K562 (cell line): ENCODE data around the gene SCAMP3. TPM values are rescaled to one million over a fixed set of nuclear protein-coding genes. Genes with fewer than 3 reads are reported as not detected.

Source experiments
- ARHGAP35 ChIP-seq: fragments of 450-650 bp; IDR thresholded peaks from 2 replicates; pipeline ENCODE4 v1.6.1; 2018; ENCODE audit not compliant: partially characterized antibody
- CEBPG ChIP-seq, 3 experiments: fragments of 200-800 bp in 1 of 3; sonication (Bioruptor generic) in 1 of 3; sonication (generic) in 1 of 3; formaldehyde crosslinking in 1 of 3; IDR thresholded peaks in 2 of 3; conservative IDR thresholded peaks in 1 of 3; 2 replicates each; pipeline versions ENCODE4 v1.6.1 to v1.8.0; 2016 to 2022; ENCODE audit warnings: missing compliant biosample characterization in 2 of 3, missing genetic modification characterization in 2 of 3, mild to moderate bottlenecking in 1 of 3, missing genetic modification reagents in 1 of 3
- CEBPZ ChIP-seq: fragments of 150-350 bp; IDR thresholded peaks from 2 replicates; pipeline ENCODE4 v1.6.1; 2014; ENCODE audit warnings: low read depth, mild to moderate bottlenecking, low read length, borderline replicate concordance
- HOXB6 ChIP-seq: fragments of 250-450 bp; sonication (Bioruptor Pico); IDR thresholded peaks from 2 replicates; pipeline ENCODE4 v1.5.1; 2022; ENCODE audit warnings: mild to moderate bottlenecking, borderline replicate concordance
- L3MBTL2 ChIP-seq: fragments of 450-650 bp; IDR thresholded peaks from 2 replicates; pipeline ENCODE4 v1.6.1; 2016; ENCODE audit warnings: mild to moderate bottlenecking, moderate library complexity
- MECOM ChIP-seq: fragments of 250-450 bp; sonication (Bioruptor Pico); IDR thresholded peaks from 2 replicates; pipeline ENCODE4 v1.8.0; 2022; ENCODE audit warnings: inconsistent platforms
- MNT ChIP-seq, 2 experiments: fragments of 450-650 bp; conservative IDR thresholded peaks; 2 replicates each; pipeline ENCODE4 v1.6.1; 2017; ENCODE audit warnings: mild to moderate bottlenecking in 2 of 2, moderate library complexity in 2 of 2
- SREBF1 ChIP-seq: fragments of 150-350 bp; IDR thresholded peaks from 2 replicates; pipeline ENCODE4 v1.6.1; 2014; ENCODE audit warnings: antibody characterized with exemption, low read depth, low read length, borderline replicate concordance
- TRIM28 ChIP-seq: fragments of 450-650 bp; IDR thresholded peaks from 2 replicates; pipeline ENCODE4 v1.6.1; 2017
- ZBTB40 ChIP-seq, 2 experiments: fragments of 450-650 bp in 1 of 2; sonication (generic) in 1 of 2; formaldehyde crosslinking in 1 of 2; IDR thresholded peaks; 2 replicates each; pipeline versions ENCODE4 v1.7.1 to v1.9.0; 2016 to 2022; ENCODE audit warnings: inconsistent platforms in 1 of 2, mild to moderate bottlenecking in 1 of 2, missing genetic modification reagents in 1 of 2
- ZC3H8 ChIP-seq: fragments of 450-650 bp; IDR thresholded peaks from 2 replicates; pipeline ENCODE4 v1.6.1; 2017
- ZNF444 ChIP-seq: fragments of 250-450 bp; sonication (Bioruptor Pico); IDR thresholded peaks from 2 replicates; pipeline ENCODE4 v1.4.0; 2020; ENCODE audit warnings: mild to moderate bottlenecking, moderate library complexity
- ZNF551 ChIP-seq: fragments of 250-450 bp; sonication (Bioruptor Pico); IDR thresholded peaks from 2 replicates; pipeline ENCODE4 v1.5.0; 2021; ENCODE audit warnings: mild to moderate bottlenecking, moderate library complexity
- ZNF717 ChIP-seq: fragments of 250-450 bp; sonication (Bioruptor Pico); IDR thresholded peaks from 2 replicates; pipeline ENCODE4 v1.5.0; 2021
- polyA plus RNA-seq, 8 experiments: library from polyadenylated mRNA; depleted of rRNA in 4 of 8; stranded (reverse) in 5 of 8; unstranded in 3 of 8; fragments of >200 nt; fragmentation: Nextera tagmentation in 2 of 8; fragmentation: Illumina TruSeq in 1 of 8; extraction: Ambion mirVana in 2 of 8; extraction: Trizol in 1 of 8; gene quantifications; 2 replicates each; pipeline versions ENCODE4 v1.2.1 to v1.2.3, GENCODE V29; 2011 to 2014; ENCODE audit warnings: inconsistent platforms in 1 of 8, missing spikeins in 1 of 8
- total RNA-seq, 7 experiments: library from RNA; depleted of rRNA in 6 of 7; stranded (reverse); fragments of >200 nt in 6 of 7; fragmentation: Illumina TruSeq in 2 of 7; extraction: Trizol in 2 of 7; gene quantifications; 2 replicates each; pipeline versions ENCODE4 v1.2.1 to v1.2.3, GENCODE V29; 2011 to 2021; ENCODE audit warnings: low replicate concordance in 1 of 7

The SCAMP3 gene
- total and polyA plus RNA-seq, 9 of the 15 experiments (the other 6 are each of a cell fraction or from before 2014, with no cell fraction given): 14.2 to 131 (median 86.1) TPM

DNA sequence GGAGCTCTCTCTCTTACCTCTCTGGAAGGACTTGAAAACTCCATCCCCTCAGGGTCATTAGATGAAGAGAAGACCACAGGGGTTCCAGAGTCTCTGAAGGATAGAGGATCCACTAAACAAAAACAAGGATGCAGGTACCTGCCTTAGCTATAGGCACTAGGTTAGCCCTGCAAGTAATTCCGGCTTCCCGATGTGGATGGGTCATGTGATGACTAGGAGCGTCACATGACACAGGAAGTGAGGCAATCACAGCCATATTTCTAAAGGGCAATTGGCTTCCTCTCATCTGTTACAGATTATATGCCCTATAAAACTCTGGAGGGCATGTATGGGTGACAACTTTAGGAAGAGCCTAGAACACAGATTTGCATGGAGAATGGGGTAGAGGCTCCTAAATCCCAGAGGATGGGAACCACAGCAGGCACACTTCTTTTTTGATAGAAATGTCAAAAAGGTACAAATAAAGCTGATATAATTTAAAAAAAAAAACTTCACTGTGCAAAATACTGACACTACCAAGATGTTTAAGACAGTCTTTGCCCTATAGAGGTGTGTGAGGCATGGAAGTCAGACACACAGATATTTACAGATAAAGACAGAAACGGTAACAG, 21.0 kb downstream of the SCAMP3 start (continued):
- TF ChIP-seq ZBTB40 (IDR thresholded peaks at IDR 0.05) (peak; percentile 94), ZBTB40 (CRISPR knock-in tag; IDR thresholded peaks at IDR 0.05) (no peak), TRIM28 (no peak), CEBPZ (no peak), MNT (conservative IDR thresholded peaks at IDR 0.05) (peak in 1 of 2 experiments; percentile 71; a peak in 2 of 4 replicates), ZNF717 (CRISPR knock-in tag) (no peak), SREBF1 (no peak), ZNF444 (CRISPR knock-in tag) (no peak), ZC3H8 (no peak), HOXB6 (CRISPR knock-in tag) (no peak), MECOM (no peak), ARHGAP35 (no peak), ZNF551 (CRISPR knock-in tag) (no peak), CEBPG (CRISPR knock-in tag; IDR thresholded peaks at IDR 0.05) (peak; percentile 93), CEBPG (tag; conservative IDR thresholded peaks at IDR 0.05 in 1 of 2, IDR thresholded peaks at IDR 0.05 in 1 of 2) (peak; percentile 73 to 81; a peak in 3 of 4 replicates), L3MBTL2 (no peak)
